A549 (cell line): ENCODE results near the gene SPATA1. TPM values are rescaled to one million over a fixed set of nuclear protein-coding genes. Genes with fewer than 3 reads are reported as not detected.
"Not testable (repeated sequence)": the region's sequence is repeated elsewhere in the genome, so short reads cannot be mapped to it uniquely, and the experiment has no call there.

ENCODE experiments used
- ATAC-seq, 2 experiments: fragments of 200-7000 bp in 1 of 2; fragments of >200 bp in 1 of 2; cut with Nextera tagmentation in 1 of 2; cut with Tn5 transposase in 1 of 2; 3 replicates each; pipeline versions ENCODE4 v1.8.0 to v1.9.1; 2018 to 2020; ENCODE audit warnings: mild to moderate bottlenecking in 1 of 2, moderate library complexity in 1 of 2
- CTCF ChIA-PET: fragments of 300-600 bp; sonication (Branson Sonifier 250); formaldehyde crosslinking; extraction: SDS; loops from one replicate; lab custom pipeline; 2021; ENCODE audit warnings: antibody characterized with exemption, inconsistent platforms; lab: Yijun Ruan, JAX
- POLR2A ChIA-PET: fragments of 350-600 bp; formaldehyde crosslinking; extraction: SDS; loops from one replicate; lab custom pipeline; 2021; ENCODE audit warnings: antibody characterized with exemption, inconsistent platforms; lab: Yijun Ruan, JAX
- DNase-seq, 2 experiments: peaks; one replicate each; pipeline versions ENCODE4 v3.0.0 to v3.0.0-alpha.2; 2011 to 2016; ENCODE audit warnings: low read depth in 1 of 2, low spot score in 1 of 2
- FAIRE-seq: peaks from 2 replicates; lab custom pipeline; 2011; peaks lifted over from hg19 to GRCh38; lab: Jason Lieb, UNC
- H3K27ac ChIP-seq, 2 experiments: fragments of >200 bp; sonication (Bioruptor Twin); formaldehyde crosslinking; 3 replicates each; pipeline ENCODE4 v1.5.1; 2016 to 2017
- H3K4me1 ChIP-seq: fragments of >200 bp; sonication (Bioruptor Twin); formaldehyde crosslinking; 3 replicates; pipeline ENCODE4 v1.6.1; 2016
- H3K4me2 ChIP-seq: fragments of >200 bp; sonication (Bioruptor Twin); formaldehyde crosslinking; 3 replicates; pipeline ENCODE4 v1.6.1; 2016
- H3K4me3 ChIP-seq: fragments of >200 bp; sonication (Bioruptor Twin); formaldehyde crosslinking; 3 replicates; pipeline ENCODE4 v1.5.1; 2016
- H3K9me3 ChIP-seq: fragments of >200 bp; sonication (Bioruptor Twin); formaldehyde crosslinking; 3 replicates; pipeline ENCODE4 v1.6.1; 2016
- CEBPB ChIP-seq, 2 experiments: fragments of >200 bp in 1 of 2; sonication (Bioruptor Twin) in 1 of 2; formaldehyde crosslinking in 1 of 2; IDR thresholded peaks; 2 replicates each; pipeline ENCODE4 v1.6.1; 2012 to 2016
- CHD2 ChIP-seq: fragments of 150-350 bp; IDR thresholded peaks from 2 replicates; pipeline ENCODE4 v1.6.1; 2014; ENCODE audit warnings: low read length; ENCODE audit not compliant: partially characterized antibody
- CHD4 ChIP-seq: fragments of 200-600 bp; sonication (generic); IDR thresholded peaks from 2 replicates; pipeline ENCODE4 v1.6.1; 2016; ENCODE audit warnings: antibody characterized with exemption, mild to moderate bottlenecking, borderline replicate concordance
- EHF ChIP-seq: fragments of 250-450 bp; sonication (Bioruptor Pico); IDR thresholded peaks from 2 replicates; pipeline ENCODE4 v1.5.0; 2020; ENCODE audit warnings: mild to moderate bottlenecking
- EP300 ChIP-seq, 2 experiments: fragments of >200 bp; sonication (Bioruptor Twin); formaldehyde crosslinking; IDR thresholded peaks; 2 replicates in 1 of 2; 3 replicates in 1 of 2; pipeline ENCODE4 v1.6.1; 2016 to 2017
- FOSL2 ChIP-seq, 2 experiments: fragments of 450-650 bp in 1 of 2; fragments of >200 bp in 1 of 2; sonication (Bioruptor Twin) in 1 of 2; formaldehyde crosslinking; IDR thresholded peaks; 2 replicates each; pipeline versions ENCODE4 v1.5.0 to v1.6.1; 2016 to 2020; ENCODE audit warnings: mild to moderate bottlenecking in 1 of 2, moderate library complexity in 1 of 2
- HES2 ChIP-seq: fragments of >200 bp; sonication (Bioruptor Twin); formaldehyde crosslinking; IDR thresholded peaks from 2 replicates; pipeline ENCODE4 v1.6.1; 2016
- HEYL ChIP-seq: fragments of 250-450 bp; sonication (Bioruptor Pico); IDR thresholded peaks from 2 replicates; pipeline ENCODE4 v1.8.0; 2021; ENCODE audit warnings: mild to moderate bottlenecking, moderate library complexity
- JUNB ChIP-seq: fragments of >200 bp; sonication (Bioruptor Twin); formaldehyde crosslinking; IDR thresholded peaks from 2 replicates; pipeline ENCODE4 v1.6.1; 2016
- NFE2L2 ChIP-seq: fragments of 150-350 bp; conservative IDR thresholded peaks from 2 replicates; pipeline ENCODE4 v1.6.1; 2014; ENCODE audit warnings: low read length
- NPAS2 ChIP-seq: fragments of 250-450 bp; sonication (Bioruptor Pico); IDR thresholded peaks from 2 replicates; pipeline ENCODE4 v1.8.0; 2022; ENCODE audit warnings: mild to moderate bottlenecking, moderate library complexity, borderline replicate concordance
- PHF8 ChIP-seq: fragments of 200-600 bp; sonication (generic); IDR thresholded peaks from 2 replicates; pipeline ENCODE4 v1.6.1; 2016; ENCODE audit warnings: low read depth, mild to moderate bottlenecking, antibody characterized with exemption, moderate library complexity, borderline replicate concordance
- POLR2A ChIP-seq: IDR thresholded peaks from 2 replicates; pipeline ENCODE4 v1.6.1; 2012; ENCODE audit warnings: mild to moderate bottlenecking, low read length
- RCOR1 ChIP-seq: fragments of 150-350 bp; IDR thresholded peaks from 2 replicates; pipeline ENCODE4 v1.6.1; 2014; ENCODE audit warnings: antibody characterized with exemption, low read length, low read depth
- RFX5 ChIP-seq: fragments of 450-650 bp; IDR thresholded peaks from 2 replicates; pipeline ENCODE4 v1.7.1; 2014; ENCODE audit warnings: antibody characterized with exemption, mild to moderate bottlenecking, moderate library complexity
- SREBF2 ChIP-seq: fragments of 450-650 bp; IDR thresholded peaks from 2 replicates; pipeline ENCODE4 v1.6.1; 2014; ENCODE audit warnings: mild to moderate bottlenecking, moderate library complexity
- TFCP2L1 ChIP-seq: fragments of 250-450 bp; sonication (Bioruptor Pico); IDR thresholded peaks from 2 replicates; pipeline ENCODE4 v1.5.0; 2021; ENCODE audit warnings: mild to moderate bottlenecking
- ZC3H11A ChIP-seq: fragments of 450-650 bp; IDR thresholded peaks from 2 replicates; pipeline ENCODE4 v1.6.1; 2014; ENCODE audit warnings: antibody characterized with exemption, mild to moderate bottlenecking
- ZFP36 ChIP-seq: fragments of 450-650 bp; IDR thresholded peaks from 2 replicates; pipeline ENCODE4 v1.6.1; 2014; ENCODE audit warnings: borderline replicate concordance; ENCODE audit not compliant: partially characterized antibody
- WGBS: methylation state at CpG from one replicate; pipeline ENCODE4 v1.1.6; 2017; ENCODE audit errors: missing lambda C conversion rate; 5-methylcytosine and 5-hydroxymethylcytosine counted together
- polyA plus RNA-seq, 4 experiments: library from polyadenylated mRNA; depleted of rRNA in 3 of 4; stranded (reverse); fragments of >200 nt; fragmentation: RNase III in 1 of 4; extraction: RNeasy Plus Mini Kit Qiagen cat#74134 plus additional on column Dnase treatment in 1 of 4; gene quantifications; 2 replicates in 3 of 4; 3 replicates in 1 of 4; pipeline ENCODE4 v1.2.3, GENCODE V29; 2011 to 2017
- TF ChIP-seq, protein P1 (sequence below): fragments of >200 bp; sonication (Bioruptor Twin); formaldehyde crosslinking; IDR thresholded peaks from 3 replicates; pipeline ENCODE4 v1.5.1; 2016
- TF ChIP-seq, protein P2 (sequence below): IDR thresholded peaks from 2 replicates; pipeline ENCODE4 v1.6.1; 2012
- TF ChIP-seq, protein P3 (sequence below): fragments of >200 bp; sonication (Bioruptor Twin); formaldehyde crosslinking; IDR thresholded peaks from 3 replicates; pipeline ENCODE4 v1.6.1; 2016
- TF ChIP-seq, protein P4 (sequence below): fragments of 450-650 bp; IDR thresholded peaks from 2 replicates; pipeline ENCODE4 v1.6.1; 2014; ENCODE audit warnings: antibody characterized with exemption

Gene SPATA1
- polyA plus RNA-seq, 2 of the 4 experiments (the other 2 are of a cell fraction): 0.49 to 1.2 TPM

GRCh38 chr1:84587099-84587498 lies 80.9 kb downstream of the SPATA1 start:
- H3K4me3 ChIP-seq: no peak overlapping the region
- WGBS: 60% methylated on average over 3 of the region's 3 CpGs
- no peak overlapping the region for H3K27ac ChIP-seq
- no peaks in the 10 kb centered on the region for H3K4me1 ChIP-seq
- no peaks in the 10 kb centered on the region for H3K9me3 ChIP-seq
- ChIA-PET POLR2A (no interaction called here), CTCF (interaction anchor here (0.7 kb wide), 1 partner anchor 16 kb away, joined by 3 read pairs; no protein-coding TSS in a partner anchor)
- no peak for ATAC-seq
- H3K4me2 ChIP-seq: no peak overlapping the region
- no peak for DNase-seq
- no peak for TF ChIP-seq ZFP36
- TF ChIP-seq, protein P1, sequence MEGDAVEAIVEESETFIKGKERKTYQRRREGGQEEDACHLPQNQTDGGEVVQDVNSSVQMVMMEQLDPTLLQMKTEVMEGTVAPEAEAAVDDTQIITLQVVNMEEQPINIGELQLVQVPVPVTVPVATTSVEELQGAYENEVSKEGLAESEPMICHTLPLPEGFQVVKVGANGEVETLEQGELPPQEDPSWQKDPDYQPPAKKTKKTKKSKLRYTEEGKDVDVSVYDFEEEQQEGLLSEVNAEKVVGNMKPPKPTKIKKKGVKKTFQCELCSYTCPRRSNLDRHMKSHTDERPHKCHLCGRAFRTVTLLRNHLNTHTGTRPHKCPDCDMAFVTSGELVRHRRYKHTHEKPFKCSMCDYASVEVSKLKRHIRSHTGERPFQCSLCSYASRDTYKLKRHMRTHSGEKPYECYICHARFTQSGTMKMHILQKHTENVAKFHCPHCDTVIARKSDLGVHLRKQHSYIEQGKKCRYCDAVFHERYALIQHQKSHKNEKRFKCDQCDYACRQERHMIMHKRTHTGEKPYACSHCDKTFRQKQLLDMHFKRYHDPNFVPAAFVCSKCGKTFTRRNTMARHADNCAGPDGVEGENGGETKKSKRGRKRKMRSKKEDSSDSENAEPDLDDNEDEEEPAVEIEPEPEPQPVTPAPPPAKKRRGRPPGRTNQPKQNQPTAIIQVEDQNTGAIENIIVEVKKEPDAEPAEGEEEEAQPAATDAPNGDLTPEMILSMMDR: no peak
- no peak for TF ChIP-seq CHD2
- TF ChIP-seq ZC3H11A: no peak
- FAIRE-seq: no peak

- H3K4me3 ChIP-seq: not testable (repeated sequence)
- CTCF ChIA-PET: interaction anchor here (1.6 kb wide), 1 partner anchor 25 kb away, joined by 3 read pairs; no protein-coding TSS in a partner anchor
Observed at GRCh38 chr1:84594959-84595358, 88.8 kb downstream of the SPATA1 start.

DNA sequence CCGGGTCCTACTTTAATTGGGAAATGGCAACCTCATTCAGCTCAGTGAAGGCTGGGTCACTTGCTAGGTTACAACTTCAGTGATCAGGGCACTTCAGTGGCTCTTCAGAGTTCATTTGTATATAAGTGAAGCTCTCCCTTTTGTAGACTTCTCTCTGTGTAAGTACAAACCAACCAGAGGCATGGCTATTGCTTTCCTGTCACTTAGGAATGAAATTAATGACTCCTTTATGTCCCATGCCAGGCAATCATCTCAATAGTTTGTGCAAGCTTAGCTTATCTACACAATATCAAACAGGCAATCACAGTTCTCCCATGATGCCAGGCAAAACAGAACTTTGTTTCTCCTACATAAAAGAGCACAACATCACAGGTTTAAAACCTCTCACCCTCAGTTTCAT lies 90.8 kb downstream of the SPATA1 start:
- H3K4me3 ChIP-seq: no peak overlapping the region
- no peak for ATAC-seq
- ChIA-PET CTCF (no interaction called here), POLR2A (no interaction called here)
- 69% methylated on average over 1 of the region's 1 CpG for WGBS
- H3K27ac ChIP-seq: no peak overlapping the region
- no peak for FAIRE-seq
- no peaks in the 10 kb centered on the region for H3K4me1 ChIP-seq
- no peak overlapping the region for H3K4me2 ChIP-seq
- H3K9me3 ChIP-seq: peaks cover 4% of the 10 kb centered on the region; the same call in 1 of the 3 replicates
- TF ChIP-seq RFX5: no peak
- no peak for TF ChIP-seq NFE2L2
- no peak for TF ChIP-seq EHF (CRISPR knock-in tag)
- no peak for TF ChIP-seq CEBPB (IDR thresholded peaks at IDR 0.05)
- TF ChIP-seq NPAS2 (CRISPR knock-in tag): no peak
- no peak for TF ChIP-seq POLR2A
- TF ChIP-seq PHF8: no peak
- TF ChIP-seq, protein P2, sequence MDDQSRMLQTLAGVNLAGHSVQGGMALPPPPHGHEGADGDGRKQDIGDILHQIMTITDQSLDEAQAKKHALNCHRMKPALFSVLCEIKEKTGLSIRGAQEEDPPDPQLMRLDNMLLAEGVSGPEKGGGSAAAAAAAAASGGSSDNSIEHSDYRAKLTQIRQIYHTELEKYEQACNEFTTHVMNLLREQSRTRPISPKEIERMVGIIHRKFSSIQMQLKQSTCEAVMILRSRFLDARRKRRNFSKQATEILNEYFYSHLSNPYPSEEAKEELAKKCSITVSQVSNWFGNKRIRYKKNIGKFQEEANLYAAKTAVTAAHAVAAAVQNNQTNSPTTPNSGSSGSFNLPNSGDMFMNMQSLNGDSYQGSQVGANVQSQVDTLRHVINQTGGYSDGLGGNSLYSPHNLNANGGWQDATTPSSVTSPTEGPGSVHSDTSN: no peak
- TF ChIP-seq CHD4: no peak
- no peak for TF ChIP-seq JUNB
- TF ChIP-seq RCOR1: no peak
- TF ChIP-seq HEYL (CRISPR knock-in tag): no peak
- TF ChIP-seq EP300 (IDR thresholded peaks at IDR 0.05): no peak
- TF ChIP-seq, protein P3, sequence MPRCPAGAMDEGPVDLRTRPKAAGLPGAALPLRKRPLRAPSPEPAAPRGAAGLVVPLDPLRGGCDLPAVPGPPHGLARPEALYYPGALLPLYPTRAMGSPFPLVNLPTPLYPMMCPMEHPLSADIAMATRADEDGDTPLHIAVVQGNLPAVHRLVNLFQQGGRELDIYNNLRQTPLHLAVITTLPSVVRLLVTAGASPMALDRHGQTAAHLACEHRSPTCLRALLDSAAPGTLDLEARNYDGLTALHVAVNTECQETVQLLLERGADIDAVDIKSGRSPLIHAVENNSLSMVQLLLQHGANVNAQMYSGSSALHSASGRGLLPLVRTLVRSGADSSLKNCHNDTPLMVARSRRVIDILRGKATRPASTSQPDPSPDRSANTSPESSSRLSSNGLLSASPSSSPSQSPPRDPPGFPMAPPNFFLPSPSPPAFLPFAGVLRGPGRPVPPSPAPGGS: no peak
- TF ChIP-seq CHD2: no peak
- TF ChIP-seq HES2: no peak
- no peak for TF ChIP-seq TFCP2L1 (CRISPR knock-in tag)
- TF ChIP-seq SREBF2: no peak
- TF ChIP-seq FOSL2 (IDR thresholded peaks at IDR 0.05): no peak
- no peak for TF ChIP-seq FOSL2 (CRISPR knock-in tag; IDR thresholded peaks at IDR 0.05)
- TF ChIP-seq, protein P4, sequence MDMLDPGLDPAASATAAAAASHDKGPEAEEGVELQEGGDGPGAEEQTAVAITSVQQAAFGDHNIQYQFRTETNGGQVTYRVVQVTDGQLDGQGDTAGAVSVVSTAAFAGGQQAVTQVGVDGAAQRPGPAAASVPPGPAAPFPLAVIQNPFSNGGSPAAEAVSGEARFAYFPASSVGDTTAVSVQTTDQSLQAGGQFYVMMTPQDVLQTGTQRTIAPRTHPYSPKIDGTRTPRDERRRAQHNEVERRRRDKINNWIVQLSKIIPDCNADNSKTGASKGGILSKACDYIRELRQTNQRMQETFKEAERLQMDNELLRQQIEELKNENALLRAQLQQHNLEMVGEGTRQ: no peak
- DNase-seq: no peak

More at GRCh38 chr1:84594959-84595358, 88.8 kb downstream of the SPATA1 start:
- H3K4me1 ChIP-seq, H3K9me3 ChIP-seq, ATAC-seq, FAIRE-seq, H3K4me2 ChIP-seq, POLR2A ChIA-PET, H3K27ac ChIP-seq, DNase-seq: not testable (repeated sequence)
- WGBS: 47% methylated on average over 2 of the region's 2 CpGs
